GM18498 (cell line): ENCODE measurements around the gene ZNF12.

Experiments used
- ATAC-seq: cut with Tn5 transposase; IDR thresholded peaks from one replicate; pipeline ENCODE4 v1.9.1; 2021; ENCODE audit warnings: mild to moderate bottlenecking, moderate library complexity; ENCODE audit not compliant: unreplicated experiment

The ZNF12 gene

GRCh38 chr7:6648066-6648814 is 58.5 kb downstream of the ZNF12 start:
- no peak for ATAC-seq

- ATAC-seq: no peak
Observed at GRCh38 chr7:6647541-6647940, 59.2 kb downstream of the ZNF12 start.

GRCh38 chr7:6647080-6647479 is 59.7 kb downstream of the ZNF12 start:
- ATAC-seq: no peak

GRCh38 chr7:6646465-6646864 is 60.3 kb downstream of the ZNF12 start:
- no peak for ATAC-seq

- no peak for ATAC-seq
Observed at GRCh38 chr7:6644728-6645127, 62.0 kb downstream of the ZNF12 start.

- ATAC-seq: no peak
Observed at GRCh38 chr7:6643915-6644625, 62.7 kb downstream of the ZNF12 start.

GRCh38 chr7:6642861-6643640 is 63.7 kb downstream of the ZNF12 start:
- no peak for ATAC-seq

GRCh38 chr7:6642239-6642839 is 64.4 kb downstream of the ZNF12 start:
- ATAC-seq: no peak

GRCh38 chr7:6641305-6642035 is 65.3 kb downstream of the ZNF12 start:
- no peak for ATAC-seq

- ATAC-seq: no peak
Observed at GRCh38 chr7:6640246-6640721, 66.5 kb downstream of the ZNF12 start.

GRCh38 chr7:6639627-6640026 is 67.1 kb downstream of the ZNF12 start:
- no peak for ATAC-seq

GRCh38 chr7:6639032-6639431 is 67.7 kb downstream of the ZNF12 start:
- no peak for ATAC-seq
